ENCODE measurements around the gene ANO4.
A peak's percentile ranks its signal among the peaks of the same experiment; 100 is the strongest.

ANO4 gene

GRCh38 chr12:101001669-101002068 lies 207.1 kb downstream of the ANO4 start:
- Histone ChIP-seq H3K9ac (ENCODE audit: low read depth, low read length) (no peak overlapping the region), H3K9me3 (replicated peaks; ENCODE audit: low read length) (no peaks in the 10 kb centered on the region), H3K4me3 (ENCODE audit: low read length) (no peak overlapping the region), H3K4me2 (ENCODE audit: low read length) (no peak overlapping the region), H3K27me3 (ENCODE audit: control insufficient read depth, insufficient read depth, low read length) (no peaks in the 10 kb centered on the region), H3K36me3 (ENCODE audit: insufficient read depth, low read length) (no peaks in the 10 kb centered on the region), H3K4me1 (ENCODE audit: control insufficient read depth, insufficient read depth, low read length) (no peaks in the 10 kb centered on the region)

GRCh38 chr12:101002696-101003419 lies 208.3 kb downstream of the ANO4 start:
- no peak overlapping the region for H3K4me2 ChIP-seq (ENCODE audit: low read length)
- H3K4me1 ChIP-seq (ENCODE audit: control insufficient read depth, insufficient read depth, low read length) = no peaks in the 10 kb centered on the region
- H3K27me3 ChIP-seq (ENCODE audit: control insufficient read depth, insufficient read depth, low read length) = no peaks in the 10 kb centered on the region
- H3K9me3 ChIP-seq (replicated peaks; ENCODE audit: low read length) = no peaks in the 10 kb centered on the region
- no peak overlapping the region for H3K4me3 ChIP-seq (ENCODE audit: low read length)
- no peak overlapping the region for H3K9ac ChIP-seq (ENCODE audit: low read depth, low read length)
- no peaks in the 10 kb centered on the region for H3K36me3 ChIP-seq (ENCODE audit: insufficient read depth, low read length)

- H3K36me3 ChIP-seq (ENCODE audit: insufficient read depth, low read length) = no peaks in the 10 kb centered on the region
- no peak overlapping the region for H3K9ac ChIP-seq (ENCODE audit: low read depth, low read length)
- no peak overlapping the region for H3K4me3 ChIP-seq (ENCODE audit: low read length)
- no peaks in the 10 kb centered on the region for H3K27me3 ChIP-seq (ENCODE audit: control insufficient read depth, insufficient read depth, low read length)
- no peak overlapping the region for H3K4me2 ChIP-seq (ENCODE audit: low read length)
- H3K9me3 ChIP-seq (replicated peaks; ENCODE audit: low read length) = peaks cover 4% of the 10 kb centered on the region
- no peaks in the 10 kb centered on the region for H3K4me1 ChIP-seq (ENCODE audit: control insufficient read depth, insufficient read depth, low read length)
Measured at GRCh38 chr12:101004898-101005297, 210.3 kb downstream of the ANO4 start.

- Histone ChIP-seq H3K27me3 (ENCODE audit: control insufficient read depth, insufficient read depth, low read length) (no peaks in the 10 kb centered on the region), H3K9me3 (replicated peaks; ENCODE audit: low read length) (peaks cover 4% of the 10 kb centered on the region), H3K4me2 (ENCODE audit: low read length) (no peak overlapping the region), H3K4me3 (ENCODE audit: low read length) (no peak overlapping the region), H3K36me3 (ENCODE audit: insufficient read depth, low read length) (no peaks in the 10 kb centered on the region), H3K4me1 (ENCODE audit: control insufficient read depth, insufficient read depth, low read length) (no peaks in the 10 kb centered on the region), H3K9ac (ENCODE audit: low read depth, low read length) (no peak overlapping the region)
Measured at GRCh38 chr12:101009274-101009673, 214.7 kb downstream of the ANO4 start.

DNA sequence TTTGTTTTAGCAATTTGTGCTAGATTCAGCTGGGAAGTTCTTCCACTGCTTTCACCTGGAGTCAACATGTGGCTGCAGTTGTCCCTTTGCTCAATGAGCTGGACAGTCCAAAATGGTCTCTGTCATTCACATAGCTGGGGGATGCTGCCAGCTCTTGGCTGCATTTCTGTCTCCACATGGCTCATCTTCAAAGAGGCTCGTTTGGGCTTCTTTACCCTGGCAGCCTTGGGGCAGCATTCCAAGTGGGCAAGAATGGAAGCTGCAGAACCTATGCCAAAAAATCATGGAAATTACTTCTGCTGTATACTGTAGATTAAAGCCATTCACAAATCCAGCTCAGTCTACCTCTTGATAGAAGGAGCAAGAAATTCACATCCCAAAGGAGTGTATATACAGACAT lies 216.3 kb downstream of the ANO4 start:
- Histone ChIP-seq H3K4me2 (ENCODE audit: low read length) (no peak overlapping the region), H3K9me3 (replicated peaks; ENCODE audit: low read length) (peaks cover 4% of the 10 kb centered on the region), H3K9ac (ENCODE audit: low read depth, low read length) (no peak overlapping the region), H3K36me3 (ENCODE audit: insufficient read depth, low read length) (no peaks in the 10 kb centered on the region), H3K4me3 (ENCODE audit: low read length) (no peak overlapping the region), H3K27me3 (ENCODE audit: control insufficient read depth, insufficient read depth, low read length) (no peaks in the 10 kb centered on the region), H3K4me1 (ENCODE audit: control insufficient read depth, insufficient read depth, low read length) (no peaks in the 10 kb centered on the region)

DNA sequence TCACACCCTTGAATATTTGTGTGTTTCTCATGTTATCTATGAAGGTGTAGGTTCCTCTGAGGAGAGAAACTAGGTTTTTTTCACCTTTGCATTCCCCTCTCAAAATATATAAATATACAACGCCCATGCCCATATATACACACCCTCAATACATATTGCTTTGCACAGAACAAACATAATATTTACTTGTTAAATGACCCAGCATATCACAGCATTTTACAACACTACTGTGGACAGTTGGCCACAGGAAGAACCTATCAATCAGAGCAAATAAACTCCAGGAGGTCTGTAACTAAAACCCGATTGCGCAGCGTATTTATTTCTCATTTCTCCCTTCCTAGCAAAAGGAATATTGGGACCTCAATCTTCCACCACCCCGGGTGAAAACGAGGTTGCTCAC lies 219.4 kb downstream of the ANO4 start:
- Histone ChIP-seq H3K4me3 (ENCODE audit: low read length) (no peak overlapping the region), H3K9me3 (replicated peaks; ENCODE audit: low read length) (peaks cover 8% of the 10 kb centered on the region), H3K9ac (ENCODE audit: low read depth, low read length) (no peak overlapping the region)

DNA sequence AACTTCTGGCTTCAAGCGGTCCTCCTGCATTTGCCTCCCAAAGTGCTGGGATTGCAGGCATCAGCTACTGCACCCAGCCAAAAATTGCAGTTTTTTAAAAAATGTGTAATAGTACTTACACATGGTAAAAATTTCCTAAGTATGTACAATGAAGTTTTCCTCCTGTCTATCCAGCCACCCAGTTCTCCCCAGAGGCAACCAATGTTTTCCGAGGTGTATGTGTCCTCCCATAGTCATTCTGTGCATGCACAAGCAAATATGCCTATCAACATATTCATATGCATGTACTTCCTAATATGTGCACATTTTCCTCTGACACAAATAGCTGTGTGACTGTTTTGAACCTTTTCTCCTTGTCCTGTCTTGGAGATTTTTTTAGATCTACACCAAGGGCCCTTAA lies 220.5 kb downstream of the ANO4 start:
- H3K9me3 ChIP-seq (replicated peaks; ENCODE audit: low read length) = peaks cover 5% of the 10 kb centered on the region
- no peak overlapping the region for H3K4me3 ChIP-seq (ENCODE audit: low read length)
- H3K36me3 ChIP-seq (ENCODE audit: insufficient read depth, low read length) = no peaks in the 10 kb centered on the region
- no peak overlapping the region for H3K4me2 ChIP-seq (ENCODE audit: low read length)
- H3K9ac ChIP-seq (ENCODE audit: low read depth, low read length) = no peak overlapping the region
- H3K4me1 ChIP-seq (ENCODE audit: control insufficient read depth, insufficient read depth, low read length) = peaks cover 12% of the 10 kb centered on the region
- no peaks in the 10 kb centered on the region for H3K27me3 ChIP-seq (ENCODE audit: control insufficient read depth, insufficient read depth, low read length)

More for the DNA sequence above, 219.4 kb downstream of the ANO4 start:
- Histone ChIP-seq H3K4me1 (ENCODE audit: control insufficient read depth, insufficient read depth, low read length) (peaks cover 9% of the 10 kb centered on the region), H3K4me2 (ENCODE audit: low read length) (no peak overlapping the region), H3K36me3 (ENCODE audit: insufficient read depth, low read length) (no peaks in the 10 kb centered on the region), H3K27me3 (ENCODE audit: control insufficient read depth, insufficient read depth, low read length) (no peaks in the 10 kb centered on the region)

DNA sequence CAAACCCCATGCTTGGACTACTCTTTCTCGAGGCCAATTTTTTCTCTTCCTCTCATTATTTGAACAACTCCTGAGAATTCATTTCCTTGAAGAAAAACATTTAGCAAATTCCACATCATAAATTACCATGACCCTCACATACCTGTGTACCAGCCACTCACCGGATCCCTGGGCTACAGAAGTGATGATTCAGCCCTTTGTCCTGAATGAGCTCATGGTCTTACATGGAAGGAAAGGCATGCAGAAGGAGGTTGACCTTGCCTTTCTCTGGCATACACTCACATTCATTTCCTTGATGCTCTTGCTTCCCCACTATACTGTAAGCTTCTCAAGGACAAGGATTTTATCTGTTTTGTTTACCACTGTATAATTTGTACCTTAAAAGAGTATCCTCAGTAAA lies 224.0 kb downstream of the ANO4 start:
- no peaks in the 10 kb centered on the region for H3K27me3 ChIP-seq (ENCODE audit: control insufficient read depth, insufficient read depth, low read length)
- H3K9me3 ChIP-seq (replicated peaks; ENCODE audit: low read length) = peaks cover 5% of the 10 kb centered on the region
- H3K9ac ChIP-seq (ENCODE audit: low read depth, low read length) = no peak overlapping the region
- H3K36me3 ChIP-seq (ENCODE audit: insufficient read depth, low read length) = no peaks in the 10 kb centered on the region
- H3K4me3 ChIP-seq (ENCODE audit: low read length) = no peak overlapping the region
- H3K4me2 ChIP-seq (ENCODE audit: low read length) = peak overlapping the region; percentile 16
- H3K4me1 ChIP-seq (ENCODE audit: control insufficient read depth, insufficient read depth, low read length) = peaks cover 27% of the 10 kb centered on the region

GRCh38 chr12:101019201-101019600 lies 224.6 kb downstream of the ANO4 start:
- H3K4me3 ChIP-seq (ENCODE audit: low read length) = no peak overlapping the region
- H3K9me3 ChIP-seq (replicated peaks; ENCODE audit: low read length) = peaks cover 5% of the 10 kb centered on the region
- H3K36me3 ChIP-seq (ENCODE audit: insufficient read depth, low read length) = no peaks in the 10 kb centered on the region
- H3K9ac ChIP-seq (ENCODE audit: low read depth, low read length) = no peak overlapping the region
- H3K4me1 ChIP-seq (ENCODE audit: control insufficient read depth, insufficient read depth, low read length) = peaks cover 27% of the 10 kb centered on the region
- H3K4me2 ChIP-seq (ENCODE audit: low read length) = no peak overlapping the region
- no peaks in the 10 kb centered on the region for H3K27me3 ChIP-seq (ENCODE audit: control insufficient read depth, insufficient read depth, low read length)

DNA sequence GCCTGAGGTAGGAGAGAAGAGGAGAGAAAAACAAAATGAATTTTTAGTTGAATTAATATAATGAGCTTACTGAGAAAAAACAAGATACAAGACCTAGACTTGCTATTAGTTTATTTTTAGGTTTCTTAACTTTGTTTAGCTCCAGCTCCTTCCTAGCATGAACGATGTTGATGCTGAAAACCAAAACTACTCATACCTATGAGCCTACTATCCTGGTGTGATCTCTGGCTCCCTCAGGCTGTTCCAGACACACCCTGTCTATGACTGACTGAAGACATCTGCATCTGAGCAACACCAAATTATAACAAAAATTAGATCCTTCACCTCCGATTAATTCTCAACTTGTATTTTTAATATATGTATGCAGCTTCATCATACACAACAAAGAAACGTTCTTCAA lies 225.1 kb downstream of the ANO4 start:
- H3K9me3 ChIP-seq (replicated peaks; ENCODE audit: low read length) = peaks cover 5% of the 10 kb centered on the region
- no peaks in the 10 kb centered on the region for H3K27me3 ChIP-seq (ENCODE audit: control insufficient read depth, insufficient read depth, low read length)
- H3K4me2 ChIP-seq (ENCODE audit: low read length) = no peak overlapping the region
- peaks cover 27% of the 10 kb centered on the region for H3K4me1 ChIP-seq (ENCODE audit: control insufficient read depth, insufficient read depth, low read length)
- no peak overlapping the region for H3K9ac ChIP-seq (ENCODE audit: low read depth, low read length)
- no peak overlapping the region for H3K4me3 ChIP-seq (ENCODE audit: low read length)
- H3K36me3 ChIP-seq (ENCODE audit: insufficient read depth, low read length) = no peaks in the 10 kb centered on the region

GRCh38 chr12:101021442-101021841 lies 226.9 kb downstream of the ANO4 start:
- Histone ChIP-seq H3K36me3 (ENCODE audit: insufficient read depth, low read length) (no peaks in the 10 kb centered on the region), H3K4me1 (ENCODE audit: control insufficient read depth, insufficient read depth, low read length) (peaks cover 27% of the 10 kb centered on the region), H3K4me2 (ENCODE audit: low read length) (peak overlapping the region; percentile 67), H3K4me3 (ENCODE audit: low read length) (no peak overlapping the region), H3K9ac (ENCODE audit: low read depth, low read length) (no peak overlapping the region), H3K27me3 (ENCODE audit: control insufficient read depth, insufficient read depth, low read length) (no peaks in the 10 kb centered on the region), H3K9me3 (replicated peaks; ENCODE audit: low read length) (peaks cover 5% of the 10 kb centered on the region)

- Histone ChIP-seq H3K27me3 (ENCODE audit: control insufficient read depth, insufficient read depth, low read length) (no peaks in the 10 kb centered on the region), H3K36me3 (ENCODE audit: insufficient read depth, low read length) (no peaks in the 10 kb centered on the region), H3K4me2 (ENCODE audit: low read length) (peak overlapping the region; percentile 67), H3K9me3 (replicated peaks; ENCODE audit: low read length) (peaks cover under 1% of the 10 kb centered on the region), H3K4me3 (ENCODE audit: low read length) (no peak overlapping the region), H3K9ac (ENCODE audit: low read depth, low read length) (no peak overlapping the region), H3K4me1 (ENCODE audit: control insufficient read depth, insufficient read depth, low read length) (peaks cover 27% of the 10 kb centered on the region)
Measured at GRCh38 chr12:101021911-101022388, 227.4 kb downstream of the ANO4 start.

All from skeletal muscle satellite cell (primary cell).